GM18909 (cell line): Measurements from ENCODE around the gene GAPDH.
A peak's percentile ranks its signal among the peaks of the same experiment; 100 is the strongest.
"Not testable (repeated sequence)": the region's sequence is repeated elsewhere in the genome, so short reads cannot be mapped to it uniquely, and the experiment has no call there.

ENCODE experiments used
- ATAC-seq: cut with Tn5 transposase; IDR thresholded peaks from one replicate; pipeline ENCODE4 v1.9.1; 2021; ENCODE audit warnings: mild to moderate bottlenecking; ENCODE audit not compliant: unreplicated experiment, poor library complexity

Gene GAPDH

DNA sequence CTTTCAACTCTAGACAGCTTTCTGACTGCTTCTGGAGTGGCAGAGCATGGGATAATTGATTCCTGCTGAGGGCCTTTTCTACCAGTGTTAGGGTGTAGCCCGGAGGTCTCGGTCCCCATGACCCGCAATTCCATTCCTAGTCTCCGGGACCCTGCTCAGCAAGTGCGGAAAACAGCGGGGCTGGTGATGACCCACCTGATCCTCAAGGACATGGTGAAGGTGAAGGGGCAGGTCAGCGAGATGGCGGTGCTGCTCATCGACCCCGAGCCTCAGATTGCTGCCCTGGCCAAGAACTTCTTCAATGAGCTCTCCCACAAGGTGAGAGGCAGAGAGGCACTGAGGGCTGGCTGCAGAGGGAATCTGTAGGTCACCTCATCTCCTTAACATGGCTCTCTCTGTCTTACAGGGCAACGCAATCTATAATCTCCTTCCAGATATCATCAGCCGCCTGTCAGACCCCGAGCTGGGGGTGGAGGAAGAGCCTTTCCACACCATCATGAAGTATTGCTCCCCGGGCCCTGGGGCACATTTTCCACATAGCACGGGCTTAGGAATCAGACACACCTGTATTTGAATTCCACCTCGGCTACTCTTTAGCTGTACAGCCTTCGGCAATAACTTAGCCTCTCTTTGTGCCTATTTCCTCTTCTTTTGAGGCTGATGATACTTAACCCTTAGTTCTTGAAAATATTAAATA lies 5.6 kb upstream of the GAPDH start:
- ATAC-seq, result no peak

- no peak for ATAC-seq
Measured at GRCh38 chr12:6529291-6529737, 5.0 kb upstream of the GAPDH start.

GRCh38 chr12:6530576-6531260 lies 3.6 kb upstream of the GAPDH start:
- no peak for ATAC-seq

DNA sequence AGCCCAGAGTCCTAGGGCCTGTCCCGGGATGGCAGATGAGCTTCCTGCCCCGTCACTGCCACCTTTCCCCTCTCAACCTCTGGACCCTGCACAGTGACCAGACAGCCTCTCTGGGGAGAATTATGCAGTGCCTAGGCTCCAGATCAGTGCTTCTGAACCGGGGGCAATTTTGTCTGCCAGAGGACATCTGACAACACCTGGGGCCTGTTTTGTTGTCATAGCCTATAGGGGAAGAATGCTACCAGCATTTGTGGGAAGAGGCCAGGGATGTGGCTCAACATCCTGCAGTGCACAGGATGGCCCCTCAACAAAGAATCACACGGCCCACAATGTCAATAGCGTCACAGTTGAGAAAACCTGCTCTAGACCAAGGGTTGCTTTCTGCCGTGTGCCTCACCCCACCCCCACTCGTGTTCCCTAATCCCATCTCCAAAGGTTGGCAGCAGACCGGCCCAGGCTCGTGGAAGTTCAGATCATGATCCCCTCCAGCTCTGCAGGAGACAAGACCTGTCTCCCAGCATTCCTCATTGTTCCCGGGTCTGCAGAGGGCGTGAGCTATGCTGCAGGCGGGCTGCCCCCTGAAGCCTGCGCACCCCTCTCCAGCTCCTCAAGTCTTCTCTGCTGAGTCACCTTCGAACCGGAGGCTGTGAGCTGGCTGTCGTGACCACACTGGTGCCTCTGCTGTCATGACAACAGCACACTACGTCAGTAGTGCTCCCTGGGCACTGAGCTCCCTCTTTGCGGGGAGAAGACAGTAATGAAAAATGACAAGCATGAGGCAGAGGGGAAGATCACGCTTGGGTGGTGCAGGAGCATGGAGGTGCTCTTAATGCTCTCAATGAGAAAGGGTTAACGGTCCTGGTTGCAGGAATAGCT lies 2.0 kb upstream of the GAPDH start:
- no peak for ATAC-seq

DNA sequence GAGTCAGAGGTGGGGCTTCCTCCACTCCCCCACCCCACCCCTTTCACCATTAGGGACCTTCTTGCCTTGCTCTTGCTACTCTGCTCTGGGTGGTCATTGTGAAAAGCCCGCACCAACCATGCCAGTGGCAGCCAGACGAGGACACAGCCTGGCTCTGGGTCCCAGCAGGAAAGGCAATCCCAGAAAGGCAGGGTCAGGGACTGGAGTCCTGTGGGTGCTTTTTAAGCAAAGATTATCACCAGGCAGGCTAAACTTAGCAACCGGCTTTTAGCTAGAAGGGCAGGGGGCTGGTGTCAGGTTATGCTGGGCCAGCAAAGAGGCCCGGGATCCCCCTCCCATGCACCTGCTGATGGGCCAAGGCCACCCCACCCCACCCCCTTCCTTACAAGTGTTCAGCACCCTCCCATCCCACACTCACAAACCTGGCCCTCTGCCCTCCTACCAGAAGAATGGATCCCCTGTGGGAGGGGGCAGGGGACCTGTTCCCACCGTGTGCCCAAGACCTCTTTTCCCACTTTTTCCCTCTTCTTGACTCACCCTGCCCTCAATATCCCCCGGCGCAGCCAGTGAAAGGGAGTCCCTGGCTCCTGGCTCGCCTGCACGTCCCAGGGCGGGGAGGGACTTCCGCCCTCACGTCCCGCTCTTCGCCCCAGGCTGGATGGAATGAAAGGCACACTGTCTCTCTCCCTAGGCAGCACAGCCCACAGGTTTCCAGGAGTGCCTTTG lies 1.2 kb upstream of the GAPDH start:
- peak; percentile 17 for ATAC-seq

- ATAC-seq, result peak; percentile 13
Measured at GRCh38 chr12:6533653-6533922, 729 bp upstream of the GAPDH start.

DNA sequence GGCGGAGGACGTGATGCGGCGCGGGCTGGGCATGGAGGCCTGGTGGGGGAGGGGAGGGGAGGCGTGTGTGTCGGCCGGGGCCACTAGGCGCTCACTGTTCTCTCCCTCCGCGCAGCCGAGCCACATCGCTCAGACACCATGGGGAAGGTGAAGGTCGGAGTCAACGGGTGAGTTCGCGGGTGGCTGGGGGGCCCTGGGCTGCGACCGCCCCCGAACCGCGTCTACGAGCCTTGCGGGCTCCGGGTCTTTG lies 303 bp downstream of the GAPDH start:
- ATAC-seq, result no peak

DNA sequence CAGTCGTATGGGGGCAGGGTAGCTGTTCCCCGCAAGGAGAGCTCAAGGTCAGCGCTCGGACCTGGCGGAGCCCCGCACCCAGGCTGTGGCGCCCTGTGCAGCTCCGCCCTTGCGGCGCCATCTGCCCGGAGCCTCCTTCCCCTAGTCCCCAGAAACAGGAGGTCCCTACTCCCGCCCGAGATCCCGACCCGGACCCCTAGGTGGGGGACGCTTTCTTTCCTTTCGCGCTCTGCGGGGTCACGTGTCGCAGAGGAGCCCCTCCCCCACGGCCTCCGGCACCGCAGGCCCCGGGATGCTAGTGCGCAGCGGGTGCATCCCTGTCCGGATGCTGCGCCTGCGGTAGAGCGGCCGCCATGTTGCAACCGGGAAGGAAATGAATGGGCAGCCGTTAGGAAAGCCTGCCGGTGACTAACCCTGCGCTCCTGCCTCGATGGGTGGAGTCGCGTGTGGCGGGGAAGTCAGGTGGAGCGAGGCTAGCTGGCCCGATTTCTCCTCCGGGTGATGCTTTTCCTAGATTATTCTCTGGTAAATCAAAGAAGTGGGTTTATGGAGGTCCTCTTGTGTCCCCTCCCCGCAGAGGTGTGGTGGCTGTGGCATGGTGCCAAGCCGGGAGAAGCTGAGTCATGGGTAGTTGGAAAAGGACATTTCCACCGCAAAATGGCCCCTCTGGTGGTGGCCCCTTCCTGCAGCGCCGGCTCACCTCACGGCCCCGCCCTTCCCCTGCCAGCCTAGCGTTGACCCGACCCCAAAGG lies 804 bp downstream of the GAPDH start:
- peak; percentile 5 for ATAC-seq

GRCh38 chr12:6535697-6535946 lies 1.3 kb downstream of the GAPDH start:
- no peak for ATAC-seq

DNA sequence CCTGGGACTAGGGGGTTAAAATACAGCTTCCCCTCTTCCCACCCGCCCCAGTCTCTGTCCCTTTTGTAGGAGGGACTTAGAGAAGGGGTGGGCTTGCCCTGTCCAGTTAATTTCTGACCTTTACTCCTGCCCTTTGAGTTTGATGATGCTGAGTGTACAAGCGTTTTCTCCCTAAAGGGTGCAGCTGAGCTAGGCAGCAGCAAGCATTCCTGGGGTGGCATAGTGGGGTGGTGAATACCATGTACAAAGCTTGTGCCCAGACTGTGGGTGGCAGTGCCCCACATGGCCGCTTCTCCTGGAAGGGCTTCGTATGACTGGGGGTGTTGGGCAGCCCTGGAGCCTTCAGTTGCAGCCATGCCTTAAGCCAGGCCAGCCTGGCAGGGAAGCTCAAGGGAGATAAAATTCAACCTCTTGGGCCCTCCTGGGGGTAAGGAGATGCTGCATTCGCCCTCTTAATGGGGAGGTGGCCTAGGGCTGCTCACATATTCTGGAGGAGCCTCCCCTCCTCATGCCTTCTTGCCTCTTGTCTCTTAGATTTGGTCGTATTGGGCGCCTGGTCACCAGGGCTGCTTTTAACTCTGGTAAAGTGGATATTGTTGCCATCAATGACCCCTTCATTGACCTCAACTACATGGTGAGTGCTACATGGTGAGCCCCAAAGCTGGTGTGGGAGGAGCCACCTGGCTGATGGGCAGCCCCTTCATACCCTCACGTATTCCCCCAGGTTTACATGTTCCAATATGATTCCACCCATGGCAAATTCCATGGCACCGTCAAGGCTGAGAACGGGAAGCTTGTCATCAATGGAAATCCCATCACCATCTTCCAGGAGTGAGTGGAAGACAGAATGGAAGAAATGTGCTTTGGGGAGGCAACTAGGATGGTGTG lies 1.9 kb downstream of the GAPDH start:
- ATAC-seq, result no peak

GRCh38 chr12:6536894-6537579 lies 2.7 kb downstream of the GAPDH start:
- ATAC-seq, result no peak

DNA sequence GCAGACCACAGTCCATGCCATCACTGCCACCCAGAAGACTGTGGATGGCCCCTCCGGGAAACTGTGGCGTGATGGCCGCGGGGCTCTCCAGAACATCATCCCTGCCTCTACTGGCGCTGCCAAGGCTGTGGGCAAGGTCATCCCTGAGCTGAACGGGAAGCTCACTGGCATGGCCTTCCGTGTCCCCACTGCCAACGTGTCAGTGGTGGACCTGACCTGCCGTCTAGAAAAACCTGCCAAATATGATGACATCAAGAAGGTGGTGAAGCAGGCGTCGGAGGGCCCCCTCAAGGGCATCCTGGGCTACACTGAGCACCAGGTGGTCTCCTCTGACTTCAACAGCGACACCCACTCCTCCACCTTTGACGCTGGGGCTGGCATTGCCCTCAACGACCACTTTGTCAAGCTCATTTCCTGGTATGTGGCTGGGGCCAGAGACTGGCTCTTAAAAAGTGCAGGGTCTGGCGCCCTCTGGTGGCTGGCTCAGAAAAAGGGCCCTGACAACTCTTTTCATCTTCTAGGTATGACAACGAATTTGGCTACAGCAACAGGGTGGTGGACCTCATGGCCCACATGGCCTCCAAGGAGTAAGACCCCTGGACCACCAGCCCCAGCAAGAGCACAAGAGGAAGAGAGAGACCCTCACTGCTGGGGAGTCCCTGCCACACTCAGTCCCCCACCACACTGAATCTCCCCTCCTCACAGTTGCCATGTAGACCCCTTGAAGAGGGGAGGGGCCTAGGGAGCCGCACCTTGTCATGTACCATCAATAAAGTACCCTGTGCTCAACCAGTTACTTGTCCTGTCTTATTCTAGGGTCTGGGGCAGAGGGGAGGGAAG lies 3.5 kb downstream of the GAPDH start:
- not testable (repeated sequence) for ATAC-seq

GRCh38 chr12:6538420-6539313 lies 4.3 kb downstream of the GAPDH start:
- ATAC-seq, result no peak

DNA sequence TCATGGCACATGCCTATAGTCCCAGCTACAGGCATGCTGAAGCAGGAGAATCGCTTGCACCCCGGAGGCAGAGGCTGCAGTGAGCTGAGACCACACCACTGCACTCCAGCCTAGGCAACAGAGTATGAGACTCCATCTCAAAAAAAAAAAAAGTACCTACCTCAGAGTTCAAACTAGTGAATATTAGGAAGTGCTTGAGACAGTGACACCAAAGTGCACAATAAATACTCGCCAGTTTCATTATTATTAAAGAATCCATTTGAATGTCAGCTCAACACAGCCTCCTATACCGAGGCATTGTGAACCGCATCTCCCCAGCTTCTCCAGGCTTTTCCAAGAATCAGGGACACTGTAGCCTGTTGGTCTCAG lies 5.0 kb downstream of the GAPDH start:
- no peak for ATAC-seq

DNA sequence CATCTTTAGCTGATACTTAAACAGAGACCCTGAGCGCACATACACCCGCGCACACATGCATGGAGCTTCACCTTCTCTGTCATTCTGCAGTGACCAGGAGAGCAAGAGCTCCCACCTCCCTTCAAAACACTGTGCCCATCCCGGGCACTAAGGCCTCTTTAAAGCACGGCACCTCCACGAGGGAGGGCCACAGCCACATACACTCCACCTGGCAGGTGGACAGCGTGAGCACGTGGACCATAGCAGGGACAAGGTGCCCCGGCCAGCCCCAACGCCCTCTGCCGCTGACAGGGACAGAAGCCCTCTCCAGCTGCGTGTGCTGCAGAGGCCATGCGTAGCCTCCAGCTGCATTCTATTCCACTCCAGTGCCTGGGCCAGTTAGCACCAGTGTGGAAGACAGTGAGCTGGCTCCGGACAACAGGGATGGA lies 5.4 kb downstream of the GAPDH start:
- no peak for ATAC-seq

DNA sequence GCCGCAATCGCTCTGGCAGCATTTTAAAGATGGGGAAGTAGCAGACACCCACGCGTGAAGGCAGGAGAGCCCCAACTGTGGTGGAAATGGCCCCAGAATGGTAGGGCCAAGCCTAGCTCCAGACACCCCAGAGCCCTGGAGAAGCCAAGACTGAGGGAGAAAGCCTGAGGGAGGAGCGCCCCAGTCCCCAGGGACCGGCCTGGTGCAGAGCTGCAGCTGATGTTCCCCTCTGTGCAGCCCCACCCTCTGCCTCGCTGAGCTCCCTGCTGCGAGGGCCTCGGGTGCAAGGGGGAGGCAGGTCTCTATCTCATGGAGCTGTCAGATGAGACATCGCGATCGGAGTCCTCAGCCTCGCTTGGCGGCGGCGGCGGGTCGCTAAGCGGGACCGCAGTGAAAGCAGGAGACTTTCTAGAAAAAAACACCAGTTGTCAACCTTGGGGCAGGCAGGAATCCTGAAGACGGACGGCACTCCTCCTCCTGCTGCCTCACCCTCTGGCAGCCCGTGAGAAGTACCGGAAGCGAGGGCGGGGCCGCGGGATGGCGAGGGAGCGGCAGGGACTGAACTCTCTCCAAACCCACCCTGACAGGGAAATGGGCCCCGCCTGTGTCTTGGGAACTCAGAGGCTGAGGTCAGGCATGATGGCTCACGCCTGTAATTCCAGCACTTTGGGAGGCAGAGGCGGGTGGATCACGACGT lies 6.0 kb downstream of the GAPDH start:
- ATAC-seq, result no peak
